ENCODE data around the gene HTD2. TPM values are rescaled to one million over a fixed set of nuclear protein-coding genes. Genes with fewer than 3 reads are reported as not detected.

The HTD2 gene
- total and polyA plus RNA-seq, 2 donors (not counting 3 experiments of a cell fraction or from before 2014, with no cell fraction given) = 8.2 to 10.3 TPM

- POLR2A ChIA-PET = no interaction called here
- H3K79me2 ChIP-seq (ENCODE audit: control insufficient read depth, insufficient read depth, low read length) = peaks cover 3% of the 10 kb centered on the region
- H3K4me1 ChIP-seq (ENCODE audit: control insufficient read depth, extremely low read depth, insufficient read depth, low read length) = peaks cover 12% of the 10 kb centered on the region
- no peaks in the 10 kb centered on the region for H3K27me3 ChIP-seq (ENCODE audit: control insufficient read depth in 2 of 2, insufficient read depth in 2 of 2, low read length in 2 of 2)
- FAIRE-seq (peak; percentile 33), DNase-seq (ENCODE audit: low read depth, low spot score) (peak; percentile 75)
- dilution Hi-C loops (cut with MboI; ENCODE audit: extremely low pct_ligation_motif_present, low sequenced_read_pairs) (no loop called here), intact Hi-C loops (cut with micrococcal nuclease) (loop anchor here (1.0 to 10.0 kb wide), 7 partner anchors 8 to 1568 kb away; partner anchors contain the start of genes KCTD6 and PDHB)
- no peaks in the 10 kb centered on the region for H3K36me3 ChIP-seq (ENCODE audit: control insufficient read depth in 2 of 2, extremely low read depth in 1 of 2, insufficient read depth in 2 of 2, low read length in 2 of 2)
- peak within 1 kb of the TSS; percentile 63 to 71 (median 63) for H3K4me3 ChIP-seq (replicated peaks in 1 of 3; ENCODE audit: insufficient read depth in 1 of 3, low read depth in 1 of 3, low read length in 3 of 3)
- no peaks in the 10 kb centered on the region for H3K9me3 ChIP-seq (replicated peaks; ENCODE audit: control insufficient read depth, insufficient read depth, low read length)
- peak within 1 kb of the TSS; percentile 41 for H3K27ac ChIP-seq (ENCODE audit: insufficient read depth, low read depth, low read length)
- peak within 1 kb of the TSS; percentile 99 for H2AFZ ChIP-seq (ENCODE audit: low read depth, low read length)
- peak within 1 kb of the TSS; percentile 89 for H3K4me2 ChIP-seq (ENCODE audit: insufficient read depth, low read length)
- BruUV-seq (replicated peaks) = no TSS peak
- CTCF ChIA-PET = interaction anchor here (2.5 to 2.9 kb wide), 2 partner anchors 83 to 159 kb away, joined by 10 to 18 read pairs; partner anchors contain the start of gene KCTD6
- no peaks in the 10 kb centered on the region for H4K20me1 ChIP-seq (replicated peaks; ENCODE audit: control insufficient read depth, extremely low read depth, insufficient read depth, low read length)
- H3K9ac ChIP-seq (replicated peaks; ENCODE audit: extremely low read depth, insufficient read depth, low read length) = peak within 1 kb of the TSS; percentile 64
- TF ChIP-seq CTCF (IDR thresholded peaks at IDR 0.05; ENCODE audit: extremely low read depth in 1 of 2, insufficient read depth in 1 of 2, low read depth in 1 of 2, low read length in 2 of 2) (peak in 1 of 2 donors; percentile 32), POLR2AphosphoS5 (IDR thresholded peaks at IDR 0.05; ENCODE audit: insufficient read depth, low read depth, low read length) (peak; percentile 78), FOS (IDR thresholded peaks at IDR 0.05; ENCODE audit: borderline replicate concordance, insufficient read depth, low read length) (no peak)
- no peaks in the 10 kb centered on the region for H3K9me1 ChIP-seq (replicated peaks; ENCODE audit: control insufficient read depth, extremely low read depth, insufficient read depth, low read length)
Measured at GRCh38 chr3:58332575-58333188, 26.4 kb downstream of the HTD2 start, which contains the start of gene PXK. Gene PXK, plus strand, starts transcription at chr3:58332892. Its CDS starts 97 bp downstream, at chr3:58332989.

Measured in endothelial cell of umbilical vein (primary cell).